Measurements from ENCODE around the gene TTLL11.

DNA sequence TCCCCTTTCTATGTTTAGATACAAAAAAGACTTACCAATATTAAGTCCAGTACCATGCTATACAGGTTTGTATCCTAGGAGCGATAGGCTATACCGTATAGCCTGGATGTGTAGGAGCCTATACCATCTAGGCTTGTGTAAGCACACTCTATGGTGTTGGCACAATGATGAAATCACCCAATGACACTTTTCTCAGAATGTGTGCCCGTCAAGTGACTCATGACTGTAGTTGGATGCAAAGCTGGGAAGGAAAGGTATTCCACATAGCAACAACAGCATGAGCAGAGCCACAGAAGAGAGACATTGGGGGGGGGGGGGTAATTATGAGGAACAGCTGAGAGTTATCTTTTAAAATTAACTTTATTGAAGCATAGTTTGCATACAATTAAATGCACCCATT is 63.2 kb downstream of the TTLL11 start:
- TF ChIP-seq EZH2 (IDR thresholded peaks at IDR 0.05; ENCODE audit: insufficient read depth, low read length) (no peak), CTCF (IDR thresholded peaks at IDR 0.05; ENCODE audit: insufficient read depth, low read depth, low read length) (no peak)
